Peyer's patch (tissue), 4 donors: ENCODE results near the gene DPP4. TPM values are rescaled to one million over a fixed set of nuclear protein-coding genes. Genes with fewer than 3 reads are reported as not detected.

ENCODE experiments used
- DNase-seq, 3 donors: peaks; one replicate each; pipeline ENCODE4 v3.0.0-alpha.2; 2017 to 2019
- H3K27ac ChIP-seq, 4 donors: fragments of 200-600 bp; sonication (generic); one replicate each; pipeline ENCODE4 v1.5.1; 2016 to 2019
- H3K27me3 ChIP-seq, 2 donors: fragments of 200-600 bp; sonication (generic); one replicate each; pipeline ENCODE4 v1.5.1; 2019
- H3K36me3 ChIP-seq, 3 donors: fragments of 200-600 bp; sonication (generic); one replicate each; pipeline ENCODE4 v1.5.1; 2016 to 2019
- H3K4me1 ChIP-seq, 4 donors: fragments of 200-600 bp; sonication (generic); one replicate each; pipeline ENCODE4 v1.5.1; 2016 to 2019
- H3K4me3 ChIP-seq, 4 donors: fragments of 200-600 bp; sonication (generic); 1 replicate in 3 of 4; 2 replicates in 1 of 4; pipeline ENCODE4 v1.5.1; 2016 to 2019; ENCODE audit warnings: mild to moderate bottlenecking in 1 of 4
- H3K9me3 ChIP-seq, 4 donors: fragments of 200-600 bp; sonication (generic); one replicate each; pipeline ENCODE4 v1.5.1; 2016 to 2019; ENCODE audit warnings: mild to moderate bottlenecking in 1 of 4
- CTCF ChIP-seq, 6 experiments: fragments of 450-650 bp in 4 of 6; fragments of 200-600 bp in 2 of 6; sonication (generic) in 1 of 6; IDR thresholded peaks; one replicate each; pipeline ENCODE4 v1.5.1; 2017 to 2019; ENCODE audit warnings: antibody characterized with exemption in 6 of 6, mild to moderate bottlenecking in 3 of 6, moderate library complexity in 1 of 6
- POLR2A ChIP-seq, 2 donors: fragments of 450-650 bp; IDR thresholded peaks; one replicate each; pipeline ENCODE4 v1.5.1; 2017; ENCODE audit warnings: antibody characterized with exemption in 2 of 2, mild to moderate bottlenecking in 2 of 2, moderate library complexity in 2 of 2
- total RNA-seq, 4 donors: library from RNA; depleted of rRNA; stranded (reverse); fragments of >200 nt; gene quantifications; one replicate each; pipeline ENCODE4 v1.1.0, GENCODE V29; 2016

DPP4 gene
- total RNA-seq, 4 donors from 2014 or later, result 17.3 to 447 (median 178) TPM

GRCh38 chr2:162070228-162070936 lies 3.6 kb downstream of the DPP4 start:
- DNase-seq, result no peak
- no peaks in the 10 kb centered on the region for H3K9me3 ChIP-seq
- peaks cover 0 to 57% (median 0%) of the 10 kb centered on the region in 4 donors for H3K4me1 ChIP-seq
- no peak overlapping the region for H3K27ac ChIP-seq
- TF ChIP-seq POLR2A (IDR thresholded peaks at IDR 0.05), result no peak
- no peak for TF ChIP-seq CTCF (IDR thresholded peaks at IDR 0.05)
- no peaks in the 10 kb centered on the region for H3K36me3 ChIP-seq
- no peaks in the 10 kb centered on the region for H3K27me3 ChIP-seq
- no peak overlapping the region for H3K4me3 ChIP-seq

GRCh38 chr2:162069267-162069903 lies 4.6 kb downstream of the DPP4 start:
- Histone ChIP-seq H3K4me3 (no peak overlapping the region), H3K4me1 (peaks cover 0 to 62% (median 2%) of the 10 kb centered on the region in 4 donors), H3K27me3 (no peaks in the 10 kb centered on the region), H3K9me3 (no peaks in the 10 kb centered on the region), H3K36me3 (no peaks in the 10 kb centered on the region), H3K27ac (no peak overlapping the region)
- no peak for DNase-seq
- TF ChIP-seq POLR2A (IDR thresholded peaks at IDR 0.05) (no peak), CTCF (IDR thresholded peaks at IDR 0.05) (no peak)

- Histone ChIP-seq H3K9me3 (no peaks in the 10 kb centered on the region), H3K4me1 (peaks cover 0 to 66% (median 2%) of the 10 kb centered on the region in 4 donors), H3K27me3 (no peaks in the 10 kb centered on the region), H3K27ac (no peak overlapping the region), H3K4me3 (no peak overlapping the region), H3K36me3 (no peaks in the 10 kb centered on the region)
- TF ChIP-seq POLR2A (IDR thresholded peaks at IDR 0.05) (no peak), CTCF (IDR thresholded peaks at IDR 0.05) (no peak)
- DNase-seq, result no peak
Observed at GRCh38 chr2:162067596-162067995, 6.4 kb downstream of the DPP4 start.

GRCh38 chr2:162065767-162066166 lies 8.2 kb downstream of the DPP4 start:
- Histone ChIP-seq H3K27me3 (no peaks in the 10 kb centered on the region), H3K27ac (peak overlapping the region in 2 of 4 donors; percentile 31 to 43), H3K36me3 (no peaks in the 10 kb centered on the region), H3K9me3 (no peaks in the 10 kb centered on the region), H3K4me1 (peaks cover 0 to 55% (median 2%) of the 10 kb centered on the region in 4 donors), H3K4me3 (no peak overlapping the region)
- no peak for TF ChIP-seq POLR2A (IDR thresholded peaks at IDR 0.05)
- no peak for TF ChIP-seq CTCF (IDR thresholded peaks at IDR 0.05)
- DNase-seq, result no peak

GRCh38 chr2:162063899-162064298 lies 10.1 kb downstream of the DPP4 start:
- no peaks in the 10 kb centered on the region for H3K27me3 ChIP-seq
- H3K4me3 ChIP-seq, result no peak overlapping the region
- H3K36me3 ChIP-seq, result no peaks in the 10 kb centered on the region
- TF ChIP-seq CTCF (IDR thresholded peaks at IDR 0.05) (no peak), POLR2A (IDR thresholded peaks at IDR 0.05) (no peak)
- peaks cover 0 to 43% (median 2%) of the 10 kb centered on the region in 4 donors for H3K4me1 ChIP-seq
- H3K9me3 ChIP-seq, result no peaks in the 10 kb centered on the region
- no peak overlapping the region for H3K27ac ChIP-seq
- DNase-seq, result no peak
